Measurements from ENCODE around the gene BIRC6. TPM values are rescaled to one million over a fixed set of nuclear protein-coding genes. Genes with fewer than 3 reads are reported as not detected.

The BIRC6 gene
- total and polyA plus RNA-seq, 3 donors from 2014 or later, result 48.9 to 182 (median 177) TPM

- DNase-seq, result no peak
- 95 to 97% methylated on average over 2 of the region's 2 CpGs for WGBS, 2 donors
- Histone ChIP-seq H3K36me3 (ENCODE audit: low read depth, missing control alignments) (no peaks in the 10 kb centered on the region), H3K27ac (no peak overlapping the region), H3K4me3 (no peak overlapping the region), H3K9me3 (no peaks in the 10 kb centered on the region), H3K4me1 (no peaks in the 10 kb centered on the region), H3K27me3 (no peaks in the 10 kb centered on the region)
- intact Hi-C loops (cut with DNase I; ENCODE audit: low total_unique reads), result no loop called here
- TF ChIP-seq CTCF (IDR thresholded peaks at IDR 0.05) (no peak), POLR2A (IDR thresholded peaks at IDR 0.05) (no peak)
Observed at GRCh38 chr2:32386739-32387138, 29.9 kb downstream of the BIRC6 start.

- Histone ChIP-seq H3K27ac (no peak overlapping the region), H3K4me3 (no peak overlapping the region), H3K9me3 (no peaks in the 10 kb centered on the region), H3K36me3 (ENCODE audit: low read depth, missing control alignments) (no peaks in the 10 kb centered on the region), H3K4me1 (no peaks in the 10 kb centered on the region), H3K27me3 (no peaks in the 10 kb centered on the region)
- no peak for TF ChIP-seq CTCF (IDR thresholded peaks at IDR 0.05)
- TF ChIP-seq POLR2A (IDR thresholded peaks at IDR 0.05), result no peak
- WGBS, 2 donors, result 70 to 99% methylated on average over 5 of the region's 5 CpGs
- no peak for DNase-seq
- intact Hi-C loops (cut with DNase I; ENCODE audit: low total_unique reads), result no loop called here
Observed at GRCh38 chr2:32399221-32399620, 42.4 kb downstream of the BIRC6 start.

GRCh38 chr2:32402091-32402490, 45.3 kb downstream of the BIRC6 start:
- TF ChIP-seq POLR2A (IDR thresholded peaks at IDR 0.05) (no peak), CTCF (IDR thresholded peaks at IDR 0.05) (no peak)
- intact Hi-C loops (cut with DNase I; ENCODE audit: low total_unique reads), result no loop called here

GRCh38 chr2:32403782-32404181, 47.0 kb downstream of the BIRC6 start:
- WGBS, 2 donors, result 93 to 96% methylated on average over 5 of the region's 5 CpGs
- no peak for DNase-seq
- H3K27me3 ChIP-seq, result no peaks in the 10 kb centered on the region
- H3K9me3 ChIP-seq, result no peaks in the 10 kb centered on the region
- no peaks in the 10 kb centered on the region for H3K36me3 ChIP-seq (ENCODE audit: low read depth, missing control alignments)
- H3K4me3 ChIP-seq, result no peak overlapping the region
- intact Hi-C loops (cut with DNase I; ENCODE audit: low total_unique reads), result no loop called here
- H3K27ac ChIP-seq, result no peak overlapping the region
- no peaks in the 10 kb centered on the region for H3K4me1 ChIP-seq
- no peak for TF ChIP-seq POLR2A (IDR thresholded peaks at IDR 0.05)
- no peak for TF ChIP-seq CTCF (IDR thresholded peaks at IDR 0.05)

More at GRCh38 chr2:32402091-32402490, 45.3 kb downstream of the BIRC6 start:
- DNase-seq, result no peak
- H3K27ac ChIP-seq, result no peak overlapping the region
- H3K4me1 ChIP-seq, result no peaks in the 10 kb centered on the region
- no peak overlapping the region for H3K4me3 ChIP-seq
- no peaks in the 10 kb centered on the region for H3K9me3 ChIP-seq
- no peaks in the 10 kb centered on the region for H3K27me3 ChIP-seq
- H3K36me3 ChIP-seq (ENCODE audit: low read depth, missing control alignments), result no peaks in the 10 kb centered on the region

GRCh38 chr2:32404691-32405090, 47.9 kb downstream of the BIRC6 start:
- intact Hi-C loops (cut with DNase I; ENCODE audit: low total_unique reads), result no loop called here
- no peaks in the 10 kb centered on the region for H3K9me3 ChIP-seq
- no peak for TF ChIP-seq POLR2A (IDR thresholded peaks at IDR 0.05)
- H3K4me3 ChIP-seq, result no peak overlapping the region
- H3K27me3 ChIP-seq, result no peaks in the 10 kb centered on the region
- 84 to 86% methylated on average over 3 of the region's 3 CpGs for WGBS, 2 donors
- H3K36me3 ChIP-seq (ENCODE audit: low read depth, missing control alignments), result no peaks in the 10 kb centered on the region
- DNase-seq, result no peak
- no peak overlapping the region for H3K27ac ChIP-seq
- no peaks in the 10 kb centered on the region for H3K4me1 ChIP-seq

All from testis (tissue), 3 donors.